ENCODE results near the gene OR5B21. TPM values are rescaled to one million over a fixed set of nuclear protein-coding genes. Genes with fewer than 3 reads are reported as not detected.

The OR5B21 gene
- total and polyA plus RNA-seq, 10 of the 15 experiments (the other 5 are each of a cell fraction or from before 2014, with no cell fraction given): 0.22 to 0.41 (median 0.22) TPM; not detected in 7

- TF ChIP-seq ZZZ3 (IDR thresholded peaks at IDR 0.05; ENCODE audit: control insufficient read depth, insufficient read length, low read depth) (no peak), CBX3 (IDR thresholded peaks at IDR 0.05; ENCODE audit: borderline replicate concordance, low read depth) (no peak), MEF2A (IDR thresholded peaks at IDR 0.05; ENCODE audit: insufficient read depth, low read depth, low read length) (peak; percentile 65; the same call in 1 of the 2 replicates), FOXK2 (IDR thresholded peaks at IDR 0.05) (no peak), ZNF687 (IDR thresholded peaks at IDR 0.05) (no peak), RELB (IDR thresholded peaks at IDR 0.05; ENCODE audit: low read depth) (no peak), NKRF (conservative IDR thresholded peaks at IDR 0.05) (no peak), ETV6 (conservative IDR thresholded peaks at IDR 0.05 in 1 of 2, IDR thresholded peaks at IDR 0.05 in 1 of 2; ENCODE audit: borderline replicate concordance in 1 of 2, low read depth in 1 of 2) (no peak), CTCF (IDR thresholded peaks at IDR 0.05 in 2 of 3, conservative IDR thresholded peaks at IDR 0.05 in 1 of 3; ENCODE audit: control insufficient read depth in 2 of 3, extremely low read depth in 1 of 3, insufficient read depth in 1 of 3, low read depth in 3 of 3, low read length in 3 of 3) (peak in 1 of 3 experiments; percentile 15; a peak in 2 of 6 replicates), BACH1 (IDR thresholded peaks at IDR 0.05; ENCODE audit: borderline replicate concordance) (no peak), TBL1XR1 (IDR thresholded peaks at IDR 0.05; ENCODE audit: low read depth, low read length) (no peak), PBX3 (IDR thresholded peaks at IDR 0.05; ENCODE audit: insufficient replicate concordance, low read depth, low read length) (no peak), JUND (IDR thresholded peaks at IDR 0.05; ENCODE audit: low read depth, low read length) (no peak), EZH2 (IDR thresholded peaks at IDR 0.05; ENCODE audit: borderline replicate concordance, control insufficient read depth, low read depth, low read length) (no peak)
Measured at GRCh38 chr11:58495906-58496305, 12.0 kb downstream of the OR5B21 start (continued).
